DOHH2 (cell line): Measurements from ENCODE around the gene MCF2L2.

Experiments used
- H3F3A ChIP-seq: fragments of 200-600 bp; sonication (generic), shearing (Covaris generic); 2 replicates; pipeline ENCODE4 v1.6.0; 2016; ENCODE audit warnings: antibody characterized with exemption, mild to moderate bottlenecking; ENCODE audit not compliant: control insufficient read depth, insufficient read depth
- H3K27ac ChIP-seq: fragments of 200-600 bp; sonication (generic); 2 replicates; pipeline ENCODE4 v1.5.1; 2014; ENCODE audit warnings: low read depth, mild to moderate bottlenecking, low read length, moderate library complexity
- H3K27me3 ChIP-seq: fragments of 200-600 bp; sonication (generic); 2 replicates; pipeline ENCODE4 v1.6.1; 2014; ENCODE audit warnings: mild to moderate bottlenecking, low read length, mixed read lengths; ENCODE audit not compliant: control insufficient read depth
- H3K36me3 ChIP-seq: fragments of 200-600 bp; sonication (generic); 2 replicates; pipeline ENCODE4 v1.6.1; 2014; ENCODE audit warnings: mild to moderate bottlenecking, low read length, moderate library complexity, mixed read lengths; ENCODE audit not compliant: control insufficient read depth
- H3K4me1 ChIP-seq: fragments of 200-600 bp; sonication (generic); 2 replicates; pipeline ENCODE4 v1.6.1; 2014; ENCODE audit warnings: mild to moderate bottlenecking, low read length, mixed read lengths; ENCODE audit not compliant: control insufficient read depth
- H3K4me2 ChIP-seq: fragments of 200-600 bp; sonication (generic); 2 replicates; pipeline ENCODE4 v1.6.0; 2014; ENCODE audit warnings: mild to moderate bottlenecking, low read length, moderate library complexity
- H3K4me3 ChIP-seq: fragments of 200-600 bp; sonication (generic); 2 replicates; pipeline ENCODE4 v1.5.1; 2014; ENCODE audit warnings: mild to moderate bottlenecking, low read length, mixed read lengths
- H3K79me2 ChIP-seq: fragments of 200-600 bp; sonication (generic); 2 replicates; pipeline ENCODE4 v1.6.1; 2014; ENCODE audit warnings: mild to moderate bottlenecking, low read length, mixed read lengths; ENCODE audit not compliant: control insufficient read depth
- H3K9me2 ChIP-seq: fragments of 200-600 bp; sonication (generic); replicated peaks from 2 replicates; pipeline ENCODE4 v1.6.1; 2014; ENCODE audit warnings: mild to moderate bottlenecking, low read length, mixed read lengths; ENCODE audit not compliant: control insufficient read depth
- H3K9me3 ChIP-seq: fragments of 200-600 bp; sonication (generic); 2 replicates; pipeline ENCODE4 v1.6.1; 2014; ENCODE audit warnings: antibody characterized with exemption, low read length, mixed read lengths; ENCODE audit not compliant: control insufficient read depth, insufficient read depth
- H4K20me1 ChIP-seq: fragments of 200-600 bp; sonication (generic); 2 replicates; pipeline ENCODE4 v1.6.0; 2014; ENCODE audit warnings: low read depth, mild to moderate bottlenecking, antibody characterized with exemption, low read length, moderate library complexity; ENCODE audit not compliant: control insufficient read depth, insufficient read depth
- CTCF ChIP-seq: fragments of 200-600 bp; sonication (generic); IDR thresholded peaks from one replicate; pipeline ENCODE4 v1.5.1; 2014; ENCODE audit warnings: antibody characterized with exemption, mild to moderate bottlenecking, low read depth, low read length; ENCODE audit not compliant: poor library complexity, severe bottlenecking
- EZH2phosphoT487 ChIP-seq: fragments of 200-600 bp; sonication (generic); IDR thresholded peaks from 2 replicates; pipeline ENCODE4 v1.6.1; 2017; ENCODE audit warnings: borderline replicate concordance, mild to moderate bottlenecking, antibody characterized with exemption, low read length, moderate library complexity, mixed read lengths

Gene MCF2L2

GRCh38 chr3:183400352-183400751 lies 28.1 kb downstream of the MCF2L2 start:
- no peak overlapping the region for H3K27ac ChIP-seq
- no peak overlapping the region for H3K4me3 ChIP-seq
- H3K9me2 ChIP-seq: no peaks in the 10 kb centered on the region
- H4K20me1 ChIP-seq: no peaks in the 10 kb centered on the region
- H3K36me3 ChIP-seq: no peaks in the 10 kb centered on the region
- TF ChIP-seq EZH2phosphoT487: no peak
- no peak for TF ChIP-seq CTCF
- H3K79me2 ChIP-seq: no peaks in the 10 kb centered on the region
- H3K27me3 ChIP-seq: peaks cover 17% of the 10 kb centered on the region
- H3F3A ChIP-seq: no peaks in the 10 kb centered on the region
- H3K9me3 ChIP-seq: no peaks in the 10 kb centered on the region
- H3K4me1 ChIP-seq: no peaks in the 10 kb centered on the region
- H3K4me2 ChIP-seq: no peak overlapping the region

DNA sequence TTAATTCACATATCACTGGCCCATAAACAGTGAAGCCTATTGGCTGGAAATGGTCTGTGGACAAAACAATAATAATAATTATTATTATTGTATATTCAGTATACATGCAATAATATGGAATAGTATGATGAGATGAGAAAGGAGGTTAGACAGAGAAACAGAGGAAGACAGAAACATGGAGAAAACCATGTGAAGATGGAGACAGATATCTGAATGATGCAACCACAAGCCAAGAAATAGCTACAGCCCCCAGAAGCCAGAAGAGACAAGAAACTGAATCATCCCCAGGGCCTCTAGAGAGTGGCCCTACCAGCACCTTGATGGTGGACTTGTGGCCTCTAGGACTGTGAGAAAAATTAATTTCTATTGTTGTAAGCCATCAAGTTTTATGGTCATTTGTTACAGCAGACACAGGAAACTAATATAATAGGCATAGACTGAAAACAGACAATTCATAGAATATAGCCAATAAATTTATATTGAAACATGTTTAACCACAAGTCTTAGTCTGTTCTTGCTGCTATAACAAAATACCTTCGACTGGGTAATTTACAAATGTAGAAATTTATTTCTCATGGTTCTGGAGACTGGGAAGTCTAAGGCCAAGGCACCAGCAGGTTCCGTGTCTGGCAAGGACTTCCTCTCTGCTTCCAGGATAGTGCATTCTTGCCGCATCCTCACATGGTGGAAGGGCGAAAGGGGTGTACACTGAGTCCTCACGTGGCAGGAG lies 31.6 kb downstream of the MCF2L2 start:
- no peaks in the 10 kb centered on the region for H4K20me1 ChIP-seq
- no peak overlapping the region for H3K4me2 ChIP-seq
- H3K9me3 ChIP-seq: no peaks in the 10 kb centered on the region
- H3K36me3 ChIP-seq: no peaks in the 10 kb centered on the region
- no peak overlapping the region for H3K27ac ChIP-seq
- H3K79me2 ChIP-seq: no peaks in the 10 kb centered on the region
- no peaks in the 10 kb centered on the region for H3F3A ChIP-seq
- H3K27me3 ChIP-seq: peaks cover 28% of the 10 kb centered on the region
- H3K4me1 ChIP-seq: no peaks in the 10 kb centered on the region
- TF ChIP-seq CTCF: no peak
- TF ChIP-seq EZH2phosphoT487: no peak
- H3K9me2 ChIP-seq: no peaks in the 10 kb centered on the region
- no peak overlapping the region for H3K4me3 ChIP-seq

- Histone ChIP-seq H3K27ac (no peak overlapping the region), H3K4me2 (no peak overlapping the region), H3K4me1 (no peaks in the 10 kb centered on the region), H3K9me2 (no peaks in the 10 kb centered on the region), H3K27me3 (peaks cover 24% of the 10 kb centered on the region), H4K20me1 (no peaks in the 10 kb centered on the region), H3K4me3 (no peak overlapping the region), H3K9me3 (no peaks in the 10 kb centered on the region), H3F3A (no peaks in the 10 kb centered on the region), H3K79me2 (no peaks in the 10 kb centered on the region), H3K36me3 (no peaks in the 10 kb centered on the region)
- no peak for TF ChIP-seq EZH2phosphoT487
- no peak for TF ChIP-seq CTCF
Measured at GRCh38 chr3:183394150-183394549, 34.3 kb downstream of the MCF2L2 start.
